ENCODE measurements around the gene TENM4.

The TENM4 gene

GRCh38 chr11:79095424-79095823 lies 345.4 kb downstream of the TENM4 start:
- TF ChIP-seq CTCF (IDR thresholded peaks at IDR 0.05; ENCODE audit: control extremely low read depth, extremely low read depth, low read depth, missing control alignments) = no peak
- CTCF ChIA-PET = no interaction called here
- no peak for DNase-seq (ENCODE audit: extremely low spot score)
- POLR2A ChIA-PET = no interaction called here

GRCh38 chr11:79094616-79095015 lies 346.2 kb downstream of the TENM4 start:
- POLR2A ChIA-PET = no interaction called here
- TF ChIP-seq CTCF (IDR thresholded peaks at IDR 0.05; ENCODE audit: control extremely low read depth, extremely low read depth, low read depth, missing control alignments) = no peak

GRCh38 chr11:79092791-79093353 lies 348.0 kb downstream of the TENM4 start:
- DNase-seq (ENCODE audit: extremely low spot score) = no peak
- ChIA-PET CTCF (interaction anchor here (1.8 kb wide), 1 partner anchor 9 kb away, joined by 4 read pairs; no protein-coding TSS in a partner anchor), POLR2A (no interaction called here)
- no peak for TF ChIP-seq CTCF (IDR thresholded peaks at IDR 0.05; ENCODE audit: control extremely low read depth, extremely low read depth, low read depth, missing control alignments)

More at GRCh38 chr11:79094616-79095015, 346.2 kb downstream of the TENM4 start:
- no peak for DNase-seq (ENCODE audit: extremely low spot score)
- CTCF ChIA-PET = interaction anchor here (0.9 to 1.8 kb wide), 2 partner anchors 8 to 11 kb away, joined by 3 to 4 read pairs; no protein-coding TSS in a partner anchor

GRCh38 chr11:79090191-79090705 lies 350.6 kb downstream of the TENM4 start:
- CTCF ChIA-PET = interaction anchor here (4.8 kb wide), 1 partner anchor 11 kb away, joined by 34 read pairs; no protein-coding TSS in a partner anchor
- no peak for TF ChIP-seq CTCF (IDR thresholded peaks at IDR 0.05; ENCODE audit: control extremely low read depth, extremely low read depth, low read depth, missing control alignments)
- no peak for DNase-seq (ENCODE audit: extremely low spot score)
- POLR2A ChIA-PET = no interaction called here

- ChIA-PET CTCF (interaction anchor here (1.0 to 4.8 kb wide), 2 partner anchors 11 to 292 kb away, joined by 3 to 34 read pairs; no protein-coding TSS in a partner anchor), POLR2A (no interaction called here)
- DNase-seq (ENCODE audit: extremely low spot score) = no peak
- no peak for TF ChIP-seq CTCF (IDR thresholded peaks at IDR 0.05; ENCODE audit: control extremely low read depth, extremely low read depth, low read depth, missing control alignments)
These were observed 351.2 kb downstream of the TENM4 start for GRCh38 chr11:79089601-79090000.

- no peak for TF ChIP-seq CTCF (IDR thresholded peaks at IDR 0.05; ENCODE audit: control extremely low read depth, extremely low read depth, low read depth, missing control alignments)
- no peak for DNase-seq (ENCODE audit: extremely low spot score)
- ChIA-PET CTCF (interaction anchor here (1.0 to 4.8 kb wide), 2 partner anchors 12 to 291 kb away, joined by 3 to 34 read pairs; no protein-coding TSS in a partner anchor), POLR2A (no interaction called here)
These were observed 351.9 kb downstream of the TENM4 start for GRCh38 chr11:79088967-79089366.
